Inflammatory macrophage treated with lipopolysaccharide for 4 hours (primary cell): ENCODE measurements around the gene CLEC4M.
A peak's percentile ranks its signal among the peaks of the same experiment; 100 is the strongest.
"Not testable (repeated sequence)": the region's sequence is repeated elsewhere in the genome, so short reads cannot be mapped to it uniquely, and the experiment has no call there.

Source experiments
- DNase-seq: peaks from one replicate; pipeline ENCODE4 v3.0.0-alpha.2; 2020

Gene CLEC4M

GRCh38 chr19:7742991-7743390 is 20.1 kb upstream of the CLEC4M start:
- DNase-seq = no peak

GRCh38 chr19:7743425-7743841 is 19.6 kb upstream of the CLEC4M start:
- no peak for DNase-seq

GRCh38 chr19:7744199-7744786 is 18.8 kb upstream of the CLEC4M start:
- peak; percentile 37 for DNase-seq

DNA sequence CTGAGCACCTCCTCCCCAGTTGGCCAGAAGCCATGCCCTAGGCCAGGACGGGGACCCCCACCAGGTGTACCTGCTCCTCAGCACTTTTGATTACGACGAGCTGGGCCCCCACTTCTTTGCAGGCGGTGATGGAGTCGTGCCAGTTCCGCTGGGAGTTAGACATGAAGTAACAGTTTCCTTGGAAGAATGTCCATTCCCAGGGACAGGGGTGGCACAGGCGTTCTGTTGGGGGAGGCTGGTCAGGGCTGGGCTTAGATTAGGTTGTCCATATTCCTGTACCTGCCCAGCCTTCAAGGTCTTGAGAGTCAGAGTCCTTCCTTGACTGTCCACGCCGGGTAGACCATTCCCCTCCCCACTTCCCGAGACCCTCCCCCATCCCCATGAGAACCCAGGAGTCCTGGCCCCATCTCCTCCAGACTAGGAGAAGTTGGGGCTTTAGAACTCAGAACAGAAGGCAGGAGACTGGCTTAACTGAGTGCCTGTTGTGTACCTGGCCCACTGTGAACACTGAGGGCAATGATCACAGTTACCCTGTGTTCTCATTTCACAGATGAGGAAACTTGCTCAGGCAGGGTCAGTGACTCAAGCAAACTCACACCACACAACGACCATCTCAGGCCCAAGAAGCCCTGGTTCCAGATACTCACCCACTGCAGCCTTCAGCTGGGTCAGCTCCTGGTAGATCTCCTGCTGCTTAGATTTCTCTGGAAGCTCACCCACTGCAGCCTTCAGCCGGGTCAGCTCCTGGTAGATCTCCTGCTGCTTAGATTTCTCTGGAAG is 18.0 kb upstream of the CLEC4M start:
- DNase-seq = peak; percentile 37

DNA sequence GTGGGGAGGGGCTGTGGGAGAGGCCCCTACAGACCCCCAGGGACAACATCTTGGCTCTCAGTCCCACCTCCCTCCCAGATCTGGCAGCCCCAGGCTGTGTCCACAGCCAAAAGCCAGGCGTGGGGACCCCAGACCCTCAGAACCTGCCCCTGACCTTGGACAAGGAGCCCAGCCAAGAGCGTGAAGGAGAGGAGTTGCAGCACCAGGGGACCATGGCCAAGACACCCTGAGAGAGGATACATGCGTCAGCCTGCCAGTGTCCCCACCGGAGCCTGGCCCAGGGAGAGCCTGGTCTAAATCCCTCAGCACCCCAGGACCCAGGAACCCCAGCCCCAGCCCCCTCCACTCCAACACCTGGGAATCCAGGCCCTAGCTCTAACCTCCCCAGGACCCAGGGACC is 16.7 kb upstream of the CLEC4M start:
- not testable (repeated sequence) for DNase-seq

GRCh38 chr19:7746903-7747884 is 15.8 kb upstream of the CLEC4M start, which contains the start of gene CD209:
TSS of gene CD209 (minus strand) at chr19:7747534. CDS start at chr19:7747511, 23 bp downstream.
- DNase-seq = peak; percentile 88

DNA sequence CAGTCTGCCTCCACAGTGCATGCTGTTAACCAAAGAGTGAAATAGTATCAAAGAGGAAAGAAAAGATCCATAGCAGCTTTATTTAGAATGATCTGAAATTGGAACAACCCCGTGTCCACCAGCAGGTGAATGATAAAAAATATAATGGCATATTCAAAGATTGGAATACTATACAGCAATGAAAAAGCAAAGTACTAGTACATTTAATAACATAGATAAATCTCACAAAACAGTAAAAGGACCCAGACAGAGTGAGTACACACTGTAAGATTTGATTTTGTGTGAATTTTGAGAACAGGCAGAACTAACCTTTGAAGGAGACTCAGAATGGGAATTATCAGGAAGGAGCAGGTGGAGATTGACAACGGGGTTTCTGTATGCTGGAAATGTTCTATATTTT is 14.9 kb upstream of the CLEC4M start:
- no peak for DNase-seq

DNA sequence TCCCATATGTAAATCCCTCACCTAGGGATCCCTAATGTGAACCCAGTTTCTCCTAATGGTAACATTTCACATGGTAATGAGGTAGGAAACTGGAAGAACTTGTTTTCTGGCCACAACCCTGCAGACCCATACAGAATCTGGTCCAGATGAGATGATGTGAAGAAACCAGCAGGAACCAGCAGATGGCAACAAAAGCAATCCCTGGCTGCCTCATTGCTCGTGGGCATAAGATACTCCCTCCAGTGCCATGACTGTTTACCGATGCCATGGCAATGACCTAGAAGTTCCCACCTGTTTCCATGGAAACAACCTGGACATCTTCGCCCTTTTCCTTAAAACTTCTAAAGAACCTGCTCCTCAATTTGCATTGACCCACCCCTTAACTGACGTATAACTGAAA is 14.3 kb upstream of the CLEC4M start:
- no peak for DNase-seq

DNA sequence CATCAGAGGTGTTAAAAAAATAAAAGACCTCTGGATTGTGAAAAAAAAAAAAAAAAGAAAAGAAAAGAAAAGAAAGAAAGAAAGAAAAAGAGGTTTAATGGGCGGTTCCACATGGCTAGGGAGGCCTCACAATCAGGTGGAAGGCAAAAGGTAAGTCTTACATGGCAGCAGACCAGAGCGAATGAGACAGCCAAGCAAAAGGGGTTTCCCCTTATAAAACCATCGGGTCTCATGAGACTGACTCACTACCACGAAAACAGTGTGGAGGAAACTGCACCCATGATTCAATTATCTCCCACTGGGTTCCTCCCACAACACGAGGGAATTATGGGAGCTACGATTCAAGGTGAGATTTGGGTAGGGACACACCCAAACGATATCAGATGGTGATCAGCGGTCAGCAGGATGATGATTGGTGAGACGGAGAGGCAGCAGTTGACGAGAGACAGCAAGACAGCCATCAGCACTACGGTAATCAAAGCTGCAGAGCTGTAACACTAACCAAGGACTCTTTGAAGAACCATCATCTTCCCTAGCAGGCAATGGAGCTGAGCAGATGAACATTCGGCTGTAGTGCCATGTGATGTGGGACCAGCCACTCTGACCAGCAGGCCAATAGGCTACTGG is 11.8 kb upstream of the CLEC4M start:
- peak; percentile 90 for DNase-seq

- DNase-seq = no peak
Measured at GRCh38 chr19:7756258-7756657, 6.8 kb upstream of the CLEC4M start.

DNA sequence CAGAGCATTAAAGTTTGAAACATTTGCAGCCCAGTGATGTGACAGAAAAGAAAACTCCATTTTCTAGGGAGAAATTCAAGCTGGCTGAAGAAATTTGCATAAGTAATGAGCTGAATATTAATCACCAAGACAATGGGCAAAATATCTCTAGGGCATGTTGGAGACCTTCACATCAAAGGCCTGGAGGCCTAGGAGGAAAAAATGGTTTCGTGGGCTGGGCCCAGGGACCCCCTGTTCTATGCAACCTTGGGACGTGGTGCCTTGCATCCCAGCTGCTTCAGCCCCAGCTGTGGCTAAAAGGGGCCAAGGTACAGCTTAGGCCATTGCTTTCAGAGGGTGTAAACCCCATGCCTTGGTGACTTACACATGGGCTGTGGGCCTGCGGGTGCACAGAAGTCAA is 5.7 kb upstream of the CLEC4M start:
- DNase-seq = no peak

GRCh38 chr19:7759156-7759555 is 3.9 kb upstream of the CLEC4M start:
- DNase-seq = no peak

DNA sequence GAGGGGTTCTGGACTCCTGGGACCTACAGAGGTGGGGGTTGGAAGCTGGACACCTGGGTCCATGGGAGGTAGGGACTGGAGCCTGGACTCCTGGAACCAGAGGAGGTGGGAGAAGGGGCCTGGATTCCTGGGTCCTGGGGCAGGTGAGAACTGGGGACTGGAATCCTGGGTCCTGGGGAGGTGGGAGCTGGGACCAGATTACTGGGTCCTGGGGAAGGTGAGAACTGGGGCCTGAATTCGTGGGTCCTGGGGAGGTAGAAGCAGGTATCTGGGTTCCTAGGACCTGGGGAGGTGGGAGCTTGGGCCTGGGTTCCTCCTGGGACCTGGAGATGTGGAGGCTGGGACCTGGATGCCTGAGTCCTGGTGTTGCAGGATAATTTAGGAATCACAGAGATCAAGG is 653 bp downstream of the CLEC4M start:
- no peak for DNase-seq

GRCh38 chr19:7764157-7764556 is 1.1 kb downstream of the CLEC4M start:
- not testable (repeated sequence) for DNase-seq

DNA sequence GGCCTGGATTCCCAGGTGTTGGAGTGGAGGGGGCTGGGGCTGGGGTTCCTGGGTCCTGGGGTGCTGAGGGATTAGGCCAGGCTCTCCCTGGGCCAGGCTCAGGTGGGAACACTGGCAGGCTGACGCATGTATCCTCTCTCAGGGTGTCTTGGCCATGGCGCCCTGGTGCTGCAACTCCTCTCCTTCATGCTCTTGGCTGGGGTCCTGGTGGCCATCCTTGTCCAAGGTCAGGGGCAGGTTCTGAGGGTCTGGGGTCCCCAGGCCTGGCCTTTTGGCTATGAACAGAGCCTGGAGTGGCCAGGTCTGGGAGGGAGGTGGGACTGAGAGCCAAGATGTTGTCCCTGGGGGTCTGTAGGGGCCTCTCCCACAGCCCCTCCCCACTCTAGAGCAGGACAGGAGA is 2.0 kb downstream of the CLEC4M start:
- DNase-seq = not testable (repeated sequence)

DNA sequence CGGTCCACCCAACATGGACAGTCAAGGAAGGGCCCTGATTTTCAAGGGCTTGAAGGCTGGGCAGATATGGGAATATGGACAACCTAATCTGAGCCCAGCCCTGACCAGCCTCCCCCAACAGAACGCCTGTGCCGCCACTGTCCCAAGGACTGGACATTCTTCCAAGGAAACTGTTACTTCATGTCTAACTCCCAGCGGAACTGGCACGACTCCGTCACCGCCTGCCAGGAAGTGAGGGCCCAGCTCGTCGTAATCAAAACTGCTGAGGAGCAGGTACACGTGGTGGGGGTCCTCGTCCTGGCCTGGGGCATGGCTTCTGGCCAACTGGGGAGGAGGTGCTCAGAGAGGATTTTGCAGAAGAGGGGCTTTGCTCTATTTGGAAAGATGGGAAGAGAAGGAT is 3.5 kb downstream of the CLEC4M start:
- no peak for DNase-seq

GRCh38 chr19:7767487-7767886 is 4.4 kb downstream of the CLEC4M start:
- DNase-seq = no peak

DNA sequence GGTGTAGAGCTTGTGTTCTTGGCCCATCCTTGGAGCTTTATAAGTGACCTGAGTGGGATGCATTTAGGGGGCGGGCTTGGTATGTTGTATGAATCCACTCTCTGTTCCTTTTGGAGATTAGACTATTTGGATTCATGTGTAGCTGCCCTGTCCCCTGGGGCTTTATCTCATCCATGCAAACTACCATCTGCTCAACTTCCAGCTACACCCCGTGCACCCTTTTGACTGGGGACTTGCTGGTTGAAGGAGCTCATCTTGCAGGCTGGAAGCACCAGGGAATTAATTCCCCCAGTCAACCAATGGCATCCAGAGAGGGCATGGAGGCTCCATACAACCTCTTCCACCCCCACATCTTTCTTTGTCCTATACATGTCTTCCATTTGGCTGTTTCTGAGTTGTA is 6.1 kb downstream of the CLEC4M start:
- DNase-seq = no peak

- no peak for DNase-seq
Measured at GRCh38 chr19:7771072-7771471, 8.0 kb downstream of the CLEC4M start.

DNA sequence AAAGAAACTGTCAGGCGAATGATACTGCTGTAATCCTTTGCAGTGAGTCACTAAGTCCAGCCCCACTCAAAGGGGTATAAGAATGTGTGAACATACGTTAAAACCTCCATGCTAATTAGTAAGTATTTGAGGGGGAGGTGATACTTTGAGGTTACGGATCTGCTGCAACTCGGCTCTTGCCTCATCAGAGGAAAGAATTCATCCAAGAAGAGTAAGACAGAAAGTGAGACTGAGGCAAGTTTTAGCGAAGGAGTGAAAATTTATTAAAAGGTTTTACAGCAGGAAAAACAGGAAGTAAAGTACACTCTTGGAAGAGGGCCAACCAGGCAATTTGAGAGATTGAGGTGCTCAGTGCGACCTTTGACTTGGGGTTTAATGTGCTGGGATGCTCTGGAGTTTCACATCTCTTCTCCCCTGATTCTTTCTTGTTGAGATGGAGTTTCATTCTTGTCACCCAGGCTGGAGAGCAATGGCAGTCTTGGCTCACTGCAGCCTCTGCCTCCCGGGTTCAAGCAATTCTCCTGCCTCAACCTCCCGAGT is 9.8 kb downstream of the CLEC4M start:
- peak; percentile 96 for DNase-seq

- DNase-seq = no peak
Measured at GRCh38 chr19:7773841-7774240, 10.8 kb downstream of the CLEC4M start.

GRCh38 chr19:7775761-7776160 is 12.7 kb downstream of the CLEC4M start:
- DNase-seq = no peak

GRCh38 chr19:7778081-7778480 is 15.0 kb downstream of the CLEC4M start:
- peak; percentile 56 for DNase-seq
